ENCODE measurements around the gene PLB1. TPM values are rescaled to one million over a fixed set of nuclear protein-coding genes. Genes with fewer than 3 reads are reported as not detected.
A peak's percentile ranks its signal among the peaks of the same experiment; 100 is the strongest.

Gene PLB1
- polyA plus RNA-seq, 1 donor from 2014 or later = not detected

- Mint-ChIP-seq H3K36me3 (no peaks in the 10 kb centered on the region), H3K4me3 (no peak overlapping the region), H3K27ac (no peak overlapping the region), H3K27me3 (peaks cover 5% of the 10 kb centered on the region), H3K4me1 (no peaks in the 10 kb centered on the region), H3K9me3 (peaks cover 0 to 9% (median 0%) of the 10 kb centered on the region in 3 donors)
Measured at GRCh38 chr2:28507796-28508764, 12.2 kb downstream of the PLB1 start.

DNA sequence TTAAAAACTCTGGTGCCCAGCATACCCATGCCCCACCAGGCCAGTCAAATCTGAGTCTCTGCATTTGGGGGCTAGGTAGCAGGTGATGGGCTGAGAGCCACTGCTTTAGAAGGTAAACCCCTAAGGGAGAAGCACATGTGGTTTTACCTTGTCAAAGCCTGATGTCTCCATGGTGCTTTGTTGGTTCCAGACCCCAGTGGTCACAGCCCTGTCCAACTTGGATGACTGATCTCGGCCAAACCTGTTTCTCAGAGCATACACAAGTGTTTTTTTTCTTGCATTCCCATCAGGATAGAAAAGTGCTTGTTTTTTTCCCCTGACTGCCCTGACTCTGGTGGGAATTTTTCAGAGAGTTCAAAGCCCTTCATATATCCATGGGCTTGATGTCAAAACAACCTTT lies 13.5 kb downstream of the PLB1 start:
- Mint-ChIP-seq H3K36me3 (no peaks in the 10 kb centered on the region), H3K27ac (no peak overlapping the region), H3K9me3 (peaks cover 2 to 9% (median 2%) of the 10 kb centered on the region in 3 donors), H3K27me3 (peaks cover 7% of the 10 kb centered on the region), H3K4me3 (no peak overlapping the region), H3K4me1 (no peaks in the 10 kb centered on the region)

- H3K4me1 Mint-ChIP-seq = no peaks in the 10 kb centered on the region
- H3K27ac Mint-ChIP-seq = no peak overlapping the region
- H3K36me3 Mint-ChIP-seq = no peaks in the 10 kb centered on the region
- H3K27me3 Mint-ChIP-seq = peaks cover 7% of the 10 kb centered on the region
- peaks cover 2 to 9% (median 2%) of the 10 kb centered on the region in 3 donors for H3K9me3 Mint-ChIP-seq
- no peak overlapping the region for H3K4me3 Mint-ChIP-seq
Measured at GRCh38 chr2:28510184-28510583, 14.3 kb downstream of the PLB1 start.

GRCh38 chr2:28511871-28512606 lies 16.2 kb downstream of the PLB1 start:
- peak overlapping the region in 1 of 4 donors; percentile 4 for H3K4me3 Mint-ChIP-seq
- H3K27ac Mint-ChIP-seq = no peak overlapping the region
- H3K36me3 Mint-ChIP-seq = no peaks in the 10 kb centered on the region
- H3K27me3 Mint-ChIP-seq = peaks cover 7% of the 10 kb centered on the region
- H3K4me1 Mint-ChIP-seq = no peaks in the 10 kb centered on the region
- peaks cover 2 to 9% (median 5%) of the 10 kb centered on the region in 3 donors for H3K9me3 Mint-ChIP-seq

- Mint-ChIP-seq H3K27me3 (peaks cover 7% of the 10 kb centered on the region), H3K4me3 (no peak overlapping the region), H3K36me3 (no peaks in the 10 kb centered on the region), H3K9me3 (peaks cover 2 to 9% (median 5%) of the 10 kb centered on the region in 3 donors), H3K27ac (peak overlapping the region in 1 of 3 donors; percentile 11), H3K4me1 (no peaks in the 10 kb centered on the region)
Measured at GRCh38 chr2:28512607-28512965, 16.7 kb downstream of the PLB1 start.

GRCh38 chr2:28513097-28513496 lies 17.2 kb downstream of the PLB1 start:
- Mint-ChIP-seq H3K4me1 (no peaks in the 10 kb centered on the region), H3K4me3 (no peak overlapping the region), H3K9me3 (peaks cover 2 to 9% (median 5%) of the 10 kb centered on the region in 3 donors), H3K36me3 (no peaks in the 10 kb centered on the region), H3K27ac (peak overlapping the region in 1 of 3 donors; percentile 11), H3K27me3 (peaks cover 12% of the 10 kb centered on the region)

- Mint-ChIP-seq H3K4me1 (no peaks in the 10 kb centered on the region), H3K9me3 (peaks cover 2 to 9% (median 5%) of the 10 kb centered on the region in 3 donors), H3K36me3 (no peaks in the 10 kb centered on the region), H3K27me3 (peaks cover 20% of the 10 kb centered on the region), H3K4me3 (no peak overlapping the region), H3K27ac (no peak overlapping the region)
Measured at GRCh38 chr2:28515176-28515751, 19.4 kb downstream of the PLB1 start.

DNA sequence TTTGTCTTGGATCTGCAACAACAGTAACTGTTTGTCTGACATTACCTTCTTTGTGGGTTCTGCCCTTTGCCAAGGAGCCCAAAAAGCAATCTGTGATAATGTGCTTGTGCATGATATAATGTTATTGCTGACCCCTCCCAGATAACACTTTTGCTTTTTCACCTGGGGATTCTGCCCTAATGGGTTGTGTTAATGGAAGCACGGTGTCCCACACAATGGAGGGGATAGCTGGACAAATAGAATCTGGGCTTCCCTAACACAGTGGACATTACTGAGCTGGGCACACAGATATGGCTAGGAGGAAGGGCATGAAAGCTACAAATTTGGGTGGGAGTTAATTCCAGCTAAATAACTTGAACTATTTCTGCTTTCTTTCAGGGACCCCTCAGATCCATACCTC lies 20.6 kb downstream of the PLB1 start:
- Mint-ChIP-seq H3K36me3 (no peaks in the 10 kb centered on the region), H3K4me1 (no peaks in the 10 kb centered on the region), H3K27ac (no peak overlapping the region), H3K4me3 (no peak overlapping the region), H3K27me3 (peaks cover 20% of the 10 kb centered on the region), H3K9me3 (peaks cover 2 to 9% (median 5%) of the 10 kb centered on the region in 3 donors)

- H3K36me3 Mint-ChIP-seq = no peaks in the 10 kb centered on the region
- H3K4me3 Mint-ChIP-seq = no peak overlapping the region
- peaks cover 2 to 8% (median 7%) of the 10 kb centered on the region in 3 donors for H3K9me3 Mint-ChIP-seq
- peaks cover 20% of the 10 kb centered on the region for H3K27me3 Mint-ChIP-seq
- no peak overlapping the region for H3K27ac Mint-ChIP-seq
- no peaks in the 10 kb centered on the region for H3K4me1 Mint-ChIP-seq
Measured at GRCh38 chr2:28516950-28517349, 21.1 kb downstream of the PLB1 start.

DNA sequence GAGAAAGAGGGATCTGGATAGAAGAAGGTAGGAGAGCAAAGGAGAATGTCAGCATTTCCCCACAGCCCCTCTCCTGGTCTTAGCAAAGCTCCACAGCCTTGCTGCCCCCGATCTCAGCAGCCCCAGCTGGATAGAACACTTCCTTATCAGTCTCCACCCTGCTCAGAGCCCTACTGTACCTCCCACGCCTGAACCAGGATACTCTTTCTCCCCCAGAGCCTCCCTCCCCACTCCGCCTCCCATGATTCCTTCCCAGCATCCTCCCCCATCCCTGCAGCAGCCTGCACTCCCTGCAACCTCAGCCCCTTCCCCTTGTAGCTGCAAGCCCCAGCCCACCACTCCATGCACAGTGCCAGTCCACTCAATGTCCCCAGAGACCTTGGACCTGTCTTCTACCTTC lies 25.8 kb downstream of the PLB1 start:
- peaks cover 32% of the 10 kb centered on the region for H3K27me3 Mint-ChIP-seq
- peaks cover 0 to 2% (median 0%) of the 10 kb centered on the region in 3 donors for H3K9me3 Mint-ChIP-seq
- H3K27ac Mint-ChIP-seq = no peak overlapping the region

GRCh38 chr2:28522481-28522880 lies 26.6 kb downstream of the PLB1 start:
- Mint-ChIP-seq H3K27me3 (peaks cover 32% of the 10 kb centered on the region), H3K4me1 (no peaks in the 10 kb centered on the region), H3K4me3 (no peak overlapping the region), H3K36me3 (no peaks in the 10 kb centered on the region), H3K27ac (no peak overlapping the region), H3K9me3 (peaks cover 0 to 2% (median 0%) of the 10 kb centered on the region in 3 donors)

More for the DNA sequence above, 25.8 kb downstream of the PLB1 start:
- Mint-ChIP-seq H3K4me3 (no peak overlapping the region), H3K4me1 (no peaks in the 10 kb centered on the region), H3K36me3 (no peaks in the 10 kb centered on the region)

DNA sequence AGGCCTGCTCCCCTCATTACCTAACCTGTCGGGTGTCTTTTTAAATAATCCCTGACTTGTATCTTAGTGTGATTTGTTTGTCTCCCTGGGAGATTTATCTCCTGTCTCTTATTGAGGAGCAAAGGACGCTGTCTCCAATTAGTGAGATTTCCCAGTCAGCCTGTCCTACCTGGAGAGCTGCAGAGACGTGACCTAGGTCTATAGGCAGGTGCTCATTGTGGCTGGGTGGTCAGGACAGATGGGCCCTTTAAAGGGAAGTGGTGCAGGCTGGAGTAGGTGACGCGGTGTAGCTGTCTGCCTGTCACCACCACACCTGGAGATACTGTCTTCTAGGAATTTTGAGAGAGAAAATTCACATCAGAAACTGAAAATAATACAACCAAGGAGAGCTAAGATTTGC lies 28.0 kb downstream of the PLB1 start:
- Mint-ChIP-seq H3K36me3 (no peaks in the 10 kb centered on the region), H3K27me3 (peaks cover 24% of the 10 kb centered on the region)

GRCh38 chr2:28525481-28525880 lies 29.6 kb downstream of the PLB1 start:
- Mint-ChIP-seq H3K9me3 (peaks cover 0 to 2% (median 0%) of the 10 kb centered on the region in 3 donors), H3K4me3 (no peak overlapping the region), H3K27me3 (peaks cover 20% of the 10 kb centered on the region), H3K4me1 (no peaks in the 10 kb centered on the region), H3K36me3 (peaks cover 1% of the 10 kb centered on the region), H3K27ac (no peak overlapping the region)

More for the DNA sequence above, 28.0 kb downstream of the PLB1 start:
- peaks cover 0 to 2% (median 0%) of the 10 kb centered on the region in 3 donors for H3K9me3 Mint-ChIP-seq
- H3K4me1 Mint-ChIP-seq = no peaks in the 10 kb centered on the region
- no peak overlapping the region for H3K27ac Mint-ChIP-seq
- H3K4me3 Mint-ChIP-seq = peak overlapping the region in 1 of 4 donors; percentile 24

DNA sequence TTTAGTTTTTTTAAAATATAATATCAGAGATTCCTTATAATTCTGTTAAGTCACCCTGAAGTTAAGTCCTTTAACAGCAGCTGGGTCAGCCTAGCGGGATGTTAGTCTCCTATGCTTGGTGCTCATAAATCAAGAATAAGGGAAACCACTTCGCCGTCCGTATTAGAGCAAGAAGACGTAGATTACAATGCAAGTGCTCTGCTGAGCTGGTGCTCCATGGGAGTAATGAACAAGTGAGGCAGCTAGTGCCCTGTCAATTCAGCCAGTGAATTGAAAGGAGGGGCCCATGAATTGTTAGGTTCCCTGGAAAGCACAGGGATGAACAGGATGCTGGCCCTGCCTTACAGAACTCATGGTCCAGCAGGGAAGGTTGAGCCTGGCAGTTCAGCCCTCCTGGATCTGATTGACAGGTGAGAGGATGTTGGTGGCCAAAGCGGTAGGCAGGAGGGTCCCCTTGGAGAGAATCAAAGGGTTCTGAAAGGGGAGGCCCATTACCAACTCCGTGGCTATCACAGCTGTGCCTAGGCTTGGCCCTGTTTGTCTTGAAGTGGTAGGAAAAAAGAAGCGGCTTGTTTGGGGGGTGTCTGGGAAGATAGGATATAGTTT lies 30.8 kb downstream of the PLB1 start:
- Mint-ChIP-seq H3K27me3 (peaks cover 20% of the 10 kb centered on the region), H3K27ac (no peak overlapping the region), H3K4me3 (no peak overlapping the region), H3K9me3 (peaks cover 0 to 2% (median 0%) of the 10 kb centered on the region in 3 donors), H3K36me3 (peaks cover 1% of the 10 kb centered on the region), H3K4me1 (no peaks in the 10 kb centered on the region)
